Caco-2 (cell line): Measurements from ENCODE around the gene KDM2B. TPM values are rescaled to one million over a fixed set of nuclear protein-coding genes. Genes with fewer than 3 reads are reported as not detected.

ENCODE experiments used
- BruUV-seq: library from RNA; stranded (reverse); fragments of 400-500 nt; replicated peaks from 2 replicates; lab custom pipeline; 2021; lab: Mats Ljungman, UMichigan
- CTCF ChIA-PET: fragments of 300-600 bp; sonication (Branson Sonifier 250); formaldehyde crosslinking; loops from one replicate; lab custom pipeline; 2022; ENCODE audit warnings: antibody characterized with exemption; lab: Charles Lee
- POLR2A ChIA-PET: fragments of 300-600 bp; sonication (Branson Sonifier 250); formaldehyde crosslinking; loops from one replicate; lab custom pipeline; 2022; ENCODE audit warnings: antibody characterized with exemption; lab: Charles Lee
- DNase-seq, 2 experiments: peaks; one replicate each; pipeline versions ENCODE4 v3.0.0 to v3.0.0-alpha.2; 2020 to 2022
- H3K27me3 ChIP-seq: replicated peaks from 2 replicates; pipeline ENCODE4 v1.6.0; 2011; ENCODE audit warnings: low read length; ENCODE audit not compliant: control insufficient read depth, insufficient read depth
- H3K36me3 ChIP-seq: 2 replicates; pipeline ENCODE4 v1.5.1; 2011; ENCODE audit warnings: low read length; ENCODE audit not compliant: control insufficient read depth, insufficient read depth
- H3K4me1 ChIP-seq: fragments of 250-450 bp; sonication (Bioruptor Pico); 2 replicates; pipeline ENCODE4 v1.5.1; 2020; ENCODE audit warnings: mild to moderate bottlenecking
- H3K4me3 ChIP-seq: 2 replicates; pipeline ENCODE4 v1.5.1; 2011; ENCODE audit warnings: low read depth, mild to moderate bottlenecking, control low read depth, low read length
- H3K9me3 ChIP-seq: fragments of 250-450 bp; sonication (Bioruptor Pico); 2 replicates; pipeline ENCODE4 v1.5.1; 2020; ENCODE audit warnings: mild to moderate bottlenecking, moderate library complexity
- H3K27ac Mint-ChIP-seq: one replicate; pipeline ENCODE4 v1.8.0; 2022; ENCODE audit warnings: mixed read lengths; ENCODE audit not compliant: unreplicated experiment
- H3K27me3 Mint-ChIP-seq: one replicate; pipeline ENCODE4 v1.8.0; 2022; ENCODE audit warnings: mixed read lengths; ENCODE audit not compliant: insufficient read depth, unreplicated experiment
- H3K36me3 Mint-ChIP-seq: one replicate; pipeline ENCODE4 v1.8.0; 2022; ENCODE audit warnings: mild to moderate bottlenecking, mixed read lengths; ENCODE audit not compliant: insufficient read depth, unreplicated experiment
- H3K4me1 Mint-ChIP-seq: one replicate; pipeline ENCODE4 v1.8.0; 2022; ENCODE audit warnings: low read depth, mixed read lengths; ENCODE audit not compliant: unreplicated experiment
- H3K4me3 Mint-ChIP-seq: one replicate; pipeline ENCODE4 v1.8.0; 2022; ENCODE audit warnings: mild to moderate bottlenecking, moderate library complexity, mixed read lengths; ENCODE audit not compliant: unreplicated experiment
- H3K9me3 Mint-ChIP-seq: one replicate; pipeline ENCODE4 v1.8.0; 2022; ENCODE audit warnings: mixed read lengths; ENCODE audit not compliant: unreplicated experiment
- CTCF ChIP-seq, 2 experiments: fragments of 200-600 bp in 1 of 2; IDR thresholded peaks; 1 replicate in 1 of 2; 2 replicates in 1 of 2; pipeline versions ENCODE4 v1.5.1 to v1.8.0; 2011 to 2022; ENCODE audit warnings: antibody characterized with exemption in 1 of 2, control low read depth in 1 of 2, inconsistent platforms in 1 of 2, low read depth in 1 of 2, low read length in 1 of 2, mild to moderate bottlenecking in 1 of 2, moderate library complexity in 1 of 2; ENCODE audit not compliant: insufficient read depth in 1 of 2, severe bottlenecking in 1 of 2, unreplicated experiment in 1 of 2
- intact Hi-C: fragments of 100-400 bp; cut with micrococcal nuclease; formaldehyde crosslinking; loops from one replicate; pipeline ENCODE4 v1.10.0; 2022; ENCODE audit not compliant: unreplicated experiment
- total RNA-seq: library from RNA; stranded (reverse); gene quantifications from 2 replicates; pipeline ENCODE4 v1.2.3, GENCODE V29; 2022

The KDM2B gene
- total RNA-seq, 1 experiment from 2014 or later, result 48.4 TPM

GRCh38 chr12:121509339-121509738 lies 71.5 kb downstream of the KDM2B start:
- Histone ChIP-seq H3K9me3 (no peaks in the 10 kb centered on the region), H3K36me3 (no peaks in the 10 kb centered on the region; the same call in 1 of the 2 replicates), H3K27me3 (no peaks in the 10 kb centered on the region), H3K4me1 (peaks cover 7% of the 10 kb centered on the region; the same call in 1 of the 2 replicates), H3K4me3 (no peak overlapping the region)
- POLR2A ChIA-PET, result no interaction called here
- Mint-ChIP-seq H3K9me3 (no peaks in the 10 kb centered on the region), H3K36me3 (peaks cover 52% of the 10 kb centered on the region), H3K27me3 (no peaks in the 10 kb centered on the region), H3K4me3 (no peak overlapping the region), H3K27ac (no peak overlapping the region), H3K4me1 (peaks cover 12% of the 10 kb centered on the region)
- DNase-seq, result no peak
- CTCF ChIA-PET, result no interaction called here
- TF ChIP-seq CTCF (IDR thresholded peaks at IDR 0.05; ENCODE audit: insufficient read depth in 1 of 2, low read depth in 1 of 2, low read length in 1 of 2, severe bottlenecking in 1 of 2, unreplicated experiment in 1 of 2), result no peak
- intact Hi-C loops, result no loop called here
- no TSS peak for BruUV-seq

GRCh38 chr12:121508533-121508932 lies 72.3 kb downstream of the KDM2B start:
- Mint-ChIP-seq H3K36me3 (peaks cover 49% of the 10 kb centered on the region), H3K9me3 (no peaks in the 10 kb centered on the region), H3K27me3 (no peaks in the 10 kb centered on the region), H3K4me1 (peaks cover 4% of the 10 kb centered on the region), H3K4me3 (no peak overlapping the region), H3K27ac (no peak overlapping the region)
- ChIA-PET POLR2A (no interaction called here), CTCF (no interaction called here)
- intact Hi-C loops, result no loop called here
- Histone ChIP-seq H3K36me3 (no peaks in the 10 kb centered on the region; the same call in 1 of the 2 replicates), H3K4me3 (no peak overlapping the region), H3K4me1 (peaks cover 2% of the 10 kb centered on the region; the same call in 1 of the 2 replicates), H3K9me3 (no peaks in the 10 kb centered on the region), H3K27me3 (no peaks in the 10 kb centered on the region)
- no peak for DNase-seq
- no TSS peak for BruUV-seq
- no peak for TF ChIP-seq CTCF (IDR thresholded peaks at IDR 0.05; ENCODE audit: insufficient read depth in 1 of 2, low read depth in 1 of 2, low read length in 1 of 2, severe bottlenecking in 1 of 2, unreplicated experiment in 1 of 2)

GRCh38 chr12:121507984-121508383 lies 72.8 kb downstream of the KDM2B start:
- H3K4me3 ChIP-seq, result no peak overlapping the region
- Mint-ChIP-seq H3K4me1 (no peaks in the 10 kb centered on the region), H3K27ac (no peak overlapping the region), H3K36me3 (peaks cover 49% of the 10 kb centered on the region), H3K9me3 (no peaks in the 10 kb centered on the region), H3K27me3 (no peaks in the 10 kb centered on the region), H3K4me3 (no peak overlapping the region)
- TF ChIP-seq CTCF (IDR thresholded peaks at IDR 0.05; ENCODE audit: insufficient read depth in 1 of 2, low read depth in 1 of 2, low read length in 1 of 2, severe bottlenecking in 1 of 2, unreplicated experiment in 1 of 2), result no peak
- BruUV-seq, result no TSS peak
- H3K36me3 ChIP-seq, result no peaks in the 10 kb centered on the region; the same call in 1 of the 2 replicates
- no peaks in the 10 kb centered on the region for H3K27me3 ChIP-seq
- DNase-seq, result no peak
- POLR2A ChIA-PET, result no interaction called here
- CTCF ChIA-PET, result no interaction called here
- H3K9me3 ChIP-seq, result no peaks in the 10 kb centered on the region
- intact Hi-C loops, result no loop called here
- H3K4me1 ChIP-seq, result no peaks in the 10 kb centered on the region
